ENCODE data around the gene KLRG1.

- TF ChIP-seq SP1 (IDR thresholded peaks at IDR 0.05) (no peak), CTCF (IDR thresholded peaks at IDR 0.05; ENCODE audit: low read depth, low read length, missing input control) (no peak), NR2F2 (IDR thresholded peaks at IDR 0.05) (no peak), JUND (IDR thresholded peaks at IDR 0.05) (no peak), FOXA2 (IDR thresholded peaks at IDR 0.05) (no peak), EGR1 (IDR thresholded peaks at IDR 0.05; ENCODE audit: low read depth in 2 of 2) (no peak), REST (IDR thresholded peaks at IDR 0.05) (no peak), YY1 (IDR thresholded peaks at IDR 0.05) (no peak), HNF4A (conservative IDR thresholded peaks at IDR 0.05) (no peak), ZBTB33 (IDR thresholded peaks at IDR 0.05) (no peak), MAX (IDR thresholded peaks at IDR 0.05) (no peak), FOXA1 (IDR thresholded peaks at IDR 0.05) (no peak), TAF1 (conservative IDR thresholded peaks at IDR 0.05) (no peak)
Observed at GRCh38 chr12:9048930-9049329, 59.6 kb downstream of the KLRG1 start.

Measured in liver (tissue), 3 donors.